DND-41 (cell line): Measurements from ENCODE around the gene DLK1.

Experiments
- CTCF ChIP-seq: IDR thresholded peaks from 2 replicates; pipeline ENCODE4 v1.5.1; 2012; ENCODE audit warnings: borderline replicate concordance, low read length, moderate library complexity, mild to moderate bottlenecking; ENCODE audit not compliant: poor library complexity, severe bottlenecking; ENCODE audit errors: extremely low read depth
- EZH2 ChIP-seq: IDR thresholded peaks from 3 replicates; pipeline ENCODE4 v1.6.1; 2012; ENCODE audit warnings: borderline replicate concordance, low read depth, mild to moderate bottlenecking, moderate library complexity, low read length, inconsistent platforms; ENCODE audit not compliant: severe bottlenecking

GRCh38 chr14:100738269-100738691 lies 11.6 kb downstream of the DLK1 start:
- no peak for TF ChIP-seq CTCF
- no peak for TF ChIP-seq EZH2
